ENCODE measurements around the gene SERPINA12.

DNA sequence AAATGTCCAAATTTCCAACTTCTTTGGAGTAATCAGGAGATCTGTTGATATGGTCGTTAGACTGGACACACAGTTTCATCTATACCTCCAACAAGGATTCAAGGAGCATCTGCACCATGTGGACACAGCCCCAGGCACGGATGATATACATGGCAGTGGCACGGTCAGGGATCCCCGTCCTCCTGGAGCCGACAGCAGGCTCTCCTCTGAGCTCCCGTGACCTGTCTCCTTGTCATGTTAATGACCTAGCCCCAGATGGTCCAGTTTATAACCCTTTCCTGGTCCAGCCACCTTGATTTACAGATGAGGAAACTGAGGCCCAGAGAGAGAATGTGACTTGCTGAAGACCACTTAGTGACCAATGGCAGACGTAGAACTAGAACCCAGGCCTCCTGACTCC, 35.5 kb upstream of the SERPINA12 start:
- no peak for TF ChIP-seq POLR2A (IDR thresholded peaks at IDR 0.05)
- TF ChIP-seq, protein P1, sequence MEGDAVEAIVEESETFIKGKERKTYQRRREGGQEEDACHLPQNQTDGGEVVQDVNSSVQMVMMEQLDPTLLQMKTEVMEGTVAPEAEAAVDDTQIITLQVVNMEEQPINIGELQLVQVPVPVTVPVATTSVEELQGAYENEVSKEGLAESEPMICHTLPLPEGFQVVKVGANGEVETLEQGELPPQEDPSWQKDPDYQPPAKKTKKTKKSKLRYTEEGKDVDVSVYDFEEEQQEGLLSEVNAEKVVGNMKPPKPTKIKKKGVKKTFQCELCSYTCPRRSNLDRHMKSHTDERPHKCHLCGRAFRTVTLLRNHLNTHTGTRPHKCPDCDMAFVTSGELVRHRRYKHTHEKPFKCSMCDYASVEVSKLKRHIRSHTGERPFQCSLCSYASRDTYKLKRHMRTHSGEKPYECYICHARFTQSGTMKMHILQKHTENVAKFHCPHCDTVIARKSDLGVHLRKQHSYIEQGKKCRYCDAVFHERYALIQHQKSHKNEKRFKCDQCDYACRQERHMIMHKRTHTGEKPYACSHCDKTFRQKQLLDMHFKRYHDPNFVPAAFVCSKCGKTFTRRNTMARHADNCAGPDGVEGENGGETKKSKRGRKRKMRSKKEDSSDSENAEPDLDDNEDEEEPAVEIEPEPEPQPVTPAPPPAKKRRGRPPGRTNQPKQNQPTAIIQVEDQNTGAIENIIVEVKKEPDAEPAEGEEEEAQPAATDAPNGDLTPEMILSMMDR (IDR thresholded peaks at IDR 0.05) = no peak
